ENCODE data around the gene HS2ST1. TPM values are rescaled to one million over a fixed set of nuclear protein-coding genes. Genes with fewer than 3 reads are reported as not detected.

Gene HS2ST1
- total and polyA plus RNA-seq, 2 experiments from 2014 or later: 6.7 to 17.1 TPM

- Histone ChIP-seq H3F3A (replicated peaks; ENCODE audit: low read depth) (no peaks in the 10 kb centered on the region), H3K4me1 (ENCODE audit: insufficient read depth) (no peaks in the 10 kb centered on the region), H3K4me3 (no peak overlapping the region), H3K4me2 (no peak overlapping the region), H2AFZ (no peak overlapping the region), H3K27ac (ENCODE audit: low read depth) (no peak overlapping the region), H3K9me2 (ENCODE audit: insufficient read depth) (no peaks in the 10 kb centered on the region), H3K36me3 (ENCODE audit: insufficient read depth) (no peaks in the 10 kb centered on the region), H3K27me3 (ENCODE audit: insufficient read depth) (no peaks in the 10 kb centered on the region), H3K79me2 (replicated peaks; ENCODE audit: insufficient read depth) (peaks cover 97% of the 10 kb centered on the region), H4K20me1 (replicated peaks; ENCODE audit: insufficient read depth) (peaks cover 3% of the 10 kb centered on the region; the same call in 1 of the 2 replicates)
- no peak for ATAC-seq
- no peaks in the 10 kb centered on the region for H3K27me3 Mint-ChIP-seq (ENCODE audit: insufficient read depth, low read depth, poor library complexity)
- no peak overlapping the region for H3K4me3 Mint-ChIP-seq
- H3K4me1 Mint-ChIP-seq: no peaks in the 10 kb centered on the region
- H3K9me3 Mint-ChIP-seq: peaks cover 15% of the 10 kb centered on the region
- TF ChIP-seq CTCF (conservative IDR thresholded peaks at IDR 0.05; ENCODE audit: low read depth in 2 of 2): no peak
- TF ChIP-seq EZH2 (IDR thresholded peaks at IDR 0.05; ENCODE audit: low read depth, unreplicated experiment): no peak
- no peak for TF ChIP-seq CREB1 (CRISPR knock-in tag; IDR thresholded peaks at IDR 0.05; ENCODE audit: low read depth)
- no peak overlapping the region for H3K27ac Mint-ChIP-seq
- DNase-seq (ENCODE audit: low spot score): no peak
- peaks cover 24% of the 10 kb centered on the region; the same call in 2 of the 3 replicates for H3K36me3 Mint-ChIP-seq (ENCODE audit: low read depth)
These were observed 148.3 kb downstream of the HS2ST1 start for GRCh38 chr1:87062687-87063086.

GRCh38 chr1:87064309-87064708 lies 149.9 kb downstream of the HS2ST1 start:
- H3K36me3 Mint-ChIP-seq (ENCODE audit: low read depth): peaks cover 27% of the 10 kb centered on the region; the same call in 2 of the 3 replicates
- peaks cover 97% of the 10 kb centered on the region for H3K79me2 ChIP-seq (replicated peaks; ENCODE audit: insufficient read depth)
- no peaks in the 10 kb centered on the region for H3K9me2 ChIP-seq (ENCODE audit: insufficient read depth)
- no peak overlapping the region for H3K27ac ChIP-seq (ENCODE audit: low read depth)
- peaks cover 19% of the 10 kb centered on the region for H3K9me3 Mint-ChIP-seq
- no peaks in the 10 kb centered on the region for H3K4me1 ChIP-seq (ENCODE audit: insufficient read depth)
- no peak overlapping the region for H3K4me3 Mint-ChIP-seq
- H4K20me1 ChIP-seq (replicated peaks; ENCODE audit: insufficient read depth): peaks cover 3% of the 10 kb centered on the region; the same call in 1 of the 2 replicates
- H3K27ac Mint-ChIP-seq: no peak overlapping the region
- no peak for ATAC-seq
- no peak overlapping the region for H2AFZ ChIP-seq
- DNase-seq (ENCODE audit: low spot score): no peak
- no peaks in the 10 kb centered on the region for H3K4me1 Mint-ChIP-seq
- H3K36me3 ChIP-seq (ENCODE audit: insufficient read depth): no peaks in the 10 kb centered on the region
- no peak overlapping the region for H3K4me2 ChIP-seq
- H3F3A ChIP-seq (replicated peaks; ENCODE audit: low read depth): no peaks in the 10 kb centered on the region
- H3K27me3 ChIP-seq (ENCODE audit: insufficient read depth): no peaks in the 10 kb centered on the region
- peaks cover 1% of the 10 kb centered on the region for H3K27me3 Mint-ChIP-seq (ENCODE audit: insufficient read depth, low read depth, poor library complexity)
- no peak overlapping the region for H3K4me3 ChIP-seq
- TF ChIP-seq JUNB (IDR thresholded peaks at IDR 0.05; ENCODE audit: unreplicated experiment) (no peak), EZH2phosphoT487 (IDR thresholded peaks at IDR 0.05; ENCODE audit: unreplicated experiment) (no peak), CTCF (conservative IDR thresholded peaks at IDR 0.05; ENCODE audit: low read depth in 2 of 2) (no peak), ZNF462 (CRISPR knock-in tag; IDR thresholded peaks at IDR 0.05) (no peak), EZH2 (IDR thresholded peaks at IDR 0.05; ENCODE audit: low read depth, unreplicated experiment) (no peak), REST (IDR thresholded peaks at IDR 0.05; ENCODE audit: unreplicated experiment) (no peak), CREB1 (CRISPR knock-in tag; IDR thresholded peaks at IDR 0.05; ENCODE audit: low read depth) (no peak)
